IPS-18c (cell line): ENCODE results near the gene ALKBH7.
"Not testable (repeated sequence)": the region's sequence is repeated elsewhere in the genome, so short reads cannot be mapped to it uniquely, and the experiment has no call there.

Experiments
- H3K4me3 ChIP-seq: 2 replicates; pipeline ENCODE4 v1.7.0; 2013; ENCODE audit warnings: low read depth, mild to moderate bottlenecking, low read length, moderate library complexity; ENCODE audit not compliant: insufficient read depth
- H3K9me3 ChIP-seq: one replicate; pipeline ENCODE4 v1.6.1; 2013; ENCODE audit warnings: mild to moderate bottlenecking, low read length, moderate library complexity; ENCODE audit not compliant: control insufficient read depth, insufficient read depth

The ALKBH7 gene, protein sequence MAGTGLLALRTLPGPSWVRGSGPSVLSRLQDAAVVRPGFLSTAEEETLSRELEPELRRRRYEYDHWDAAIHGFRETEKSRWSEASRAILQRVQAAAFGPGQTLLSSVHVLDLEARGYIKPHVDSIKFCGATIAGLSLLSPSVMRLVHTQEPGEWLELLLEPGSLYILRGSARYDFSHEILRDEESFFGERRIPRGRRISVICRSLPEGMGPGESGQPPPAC

DNA sequence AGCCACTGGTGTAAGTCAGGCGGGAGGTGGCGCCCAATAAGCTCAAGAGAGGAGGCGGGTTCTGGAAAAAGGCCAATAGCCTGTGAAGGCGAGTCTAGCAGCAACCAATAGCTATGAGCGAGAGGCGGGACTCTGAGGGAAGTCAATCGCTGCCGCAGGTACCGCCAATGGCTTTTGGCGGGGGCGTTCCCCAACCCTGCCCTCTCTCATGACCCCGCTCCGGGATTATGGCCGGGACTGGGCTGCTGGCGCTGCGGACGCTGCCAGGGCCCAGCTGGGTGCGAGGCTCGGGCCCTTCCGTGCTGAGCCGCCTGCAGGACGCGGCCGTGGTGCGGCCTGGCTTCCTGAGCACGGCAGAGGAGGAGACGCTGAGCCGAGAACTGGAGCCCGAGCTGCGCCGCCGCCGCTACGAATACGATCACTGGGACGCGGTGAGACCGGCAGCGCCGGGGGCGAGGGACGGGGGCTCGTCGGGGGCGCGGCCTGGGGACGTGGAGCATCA, at the start of gene ALKBH7:
ALKBH7 (plus strand) TSS at position 201 of the 502 bp plus-strand sequence; CDS start at position 228, 27 bp downstream.
- peak within 1 kb of the TSS; percentile 87 for H3K4me3 ChIP-seq

DNA sequence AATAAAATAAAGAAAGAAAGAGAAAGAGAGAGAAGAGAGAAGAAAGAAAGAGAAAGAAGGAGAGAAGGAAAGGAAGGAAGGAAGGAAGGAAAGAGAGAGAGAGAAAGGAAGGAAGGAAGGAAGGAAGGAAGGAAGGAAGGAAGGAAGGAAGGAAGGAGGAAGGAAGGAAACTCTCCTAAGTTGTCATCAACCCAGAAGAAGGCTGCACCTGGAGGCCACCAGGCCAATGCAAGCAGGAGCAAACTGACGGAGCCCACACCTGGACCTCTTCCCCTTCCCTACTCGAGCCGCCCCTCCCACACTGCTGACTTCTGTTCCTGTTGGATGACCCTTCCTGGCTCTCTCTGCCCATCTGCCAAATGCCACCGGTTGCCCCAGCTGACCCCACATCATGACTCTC, 47.8 kb upstream of the ALKBH7 start:
- peaks cover 6% of the 10 kb centered on the region for H3K9me3 ChIP-seq
- H3K4me3 ChIP-seq = no peak overlapping the region

More for the DNA sequence above, at the start of gene ALKBH7:
- H3K9me3 ChIP-seq = no peaks in the 10 kb centered on the region

DNA sequence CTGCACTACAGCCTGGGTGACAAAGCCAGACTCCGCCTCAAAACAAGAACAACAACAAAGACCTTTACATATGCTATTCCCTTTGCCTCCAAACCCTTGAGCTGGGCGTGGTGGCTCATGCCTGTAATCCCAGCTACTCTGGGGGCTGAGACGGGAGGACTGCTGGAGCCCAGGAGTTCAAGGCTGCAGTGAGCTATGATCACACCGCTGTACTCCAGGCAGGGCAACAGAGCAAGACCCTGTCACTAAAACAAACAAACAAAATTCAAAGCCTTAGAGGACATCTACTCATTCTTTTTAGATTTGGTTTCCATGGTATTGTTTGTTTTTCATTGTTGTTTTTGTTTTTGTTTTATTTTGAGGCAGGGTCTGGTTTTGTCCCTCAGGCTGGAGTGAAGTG, 47.0 kb upstream of the ALKBH7 start:
- peaks cover 6% of the 10 kb centered on the region for H3K9me3 ChIP-seq
- no peak overlapping the region for H3K4me3 ChIP-seq

DNA sequence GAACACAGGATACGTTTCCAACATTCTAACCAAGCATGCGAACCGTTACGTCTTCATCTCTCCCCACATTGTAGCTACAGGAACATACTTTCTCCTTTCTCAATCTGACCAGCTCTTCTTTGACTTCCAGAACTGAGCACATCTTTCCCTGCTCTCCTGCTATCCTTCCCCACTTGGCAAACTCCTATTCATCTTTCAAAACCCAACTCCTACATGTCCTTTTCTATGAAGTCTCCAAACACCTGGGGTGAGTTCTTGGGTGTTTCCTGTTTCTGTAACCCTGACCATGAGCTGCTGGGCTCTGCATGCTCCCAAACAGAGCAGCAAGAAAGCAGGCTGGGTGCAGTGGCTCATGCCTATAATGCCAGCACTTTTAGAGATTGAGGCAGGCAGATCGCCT, 45.8 kb upstream of the ALKBH7 start:
- no peak overlapping the region for H3K4me3 ChIP-seq

DNA sequence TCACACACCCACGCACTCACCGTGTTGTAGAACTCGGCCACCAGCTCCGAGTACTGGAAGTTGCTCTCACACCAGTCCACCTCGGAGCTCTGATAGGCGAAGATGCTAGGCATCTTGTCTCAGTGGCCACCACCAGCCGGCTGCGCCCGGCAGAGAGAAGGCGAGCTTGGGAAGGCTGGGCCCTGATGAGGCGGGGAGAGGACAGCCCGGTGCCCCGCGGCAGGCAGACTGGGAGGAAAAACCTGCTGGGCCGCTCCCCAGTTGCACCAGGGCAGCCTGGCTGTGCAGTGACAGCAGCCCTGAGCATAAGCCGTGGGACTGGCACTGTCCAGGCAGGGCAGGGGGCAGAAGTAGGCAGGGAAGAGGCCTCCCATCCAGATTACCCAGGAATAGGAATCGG, 39.2 kb upstream of the ALKBH7 start, which contains the start of gene ACER1:
ACER1 (minus strand) TSS at position 174 of the 400 bp plus-strand sequence; CDS start at position 113, 61 bp downstream.
- H3K4me3 ChIP-seq = no peak within 1 kb of the TSS
- no peaks in the 10 kb centered on the region for H3K9me3 ChIP-seq

More for the DNA sequence above, 45.8 kb upstream of the ALKBH7 start:
- peaks cover 3% of the 10 kb centered on the region for H3K9me3 ChIP-seq

DNA sequence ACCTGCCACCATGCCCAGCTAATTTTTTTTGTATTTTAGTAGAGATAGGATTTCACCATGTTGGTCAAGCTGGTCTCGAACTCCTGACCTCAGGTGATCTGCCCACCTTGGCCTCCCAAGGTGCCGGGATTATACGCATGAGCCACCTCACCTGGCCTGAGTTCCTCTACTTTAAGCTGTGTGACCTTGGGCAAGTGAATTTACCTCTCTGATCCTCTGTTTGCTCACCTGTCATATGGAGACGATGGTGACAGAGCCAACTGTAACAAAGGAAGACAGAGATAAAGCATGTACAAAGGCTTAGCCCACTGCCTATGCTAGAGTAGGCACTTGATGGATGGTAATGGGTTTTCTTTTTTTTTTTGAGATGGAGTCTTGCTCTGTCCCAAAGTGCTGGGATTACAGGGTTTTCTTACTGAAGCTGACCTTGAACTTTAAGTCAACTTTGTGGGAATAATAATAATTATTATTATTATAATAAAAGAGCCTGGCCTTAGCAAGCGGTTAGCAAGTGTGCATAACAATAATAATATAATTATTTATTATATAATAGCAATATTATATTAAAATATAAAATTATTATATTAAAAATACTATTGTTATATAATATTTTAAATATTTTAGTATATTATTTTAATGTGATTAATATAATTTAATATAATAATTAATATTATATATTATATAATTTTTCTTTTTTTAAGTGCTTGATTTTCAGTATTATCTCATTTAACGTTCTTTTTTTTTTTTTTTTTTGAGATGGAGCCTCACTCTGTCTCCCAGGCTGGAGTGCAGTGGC, 37.9 kb upstream of the ALKBH7 start:
- no peaks in the 10 kb centered on the region for H3K9me3 ChIP-seq
- H3K4me3 ChIP-seq = no peak overlapping the region

DNA sequence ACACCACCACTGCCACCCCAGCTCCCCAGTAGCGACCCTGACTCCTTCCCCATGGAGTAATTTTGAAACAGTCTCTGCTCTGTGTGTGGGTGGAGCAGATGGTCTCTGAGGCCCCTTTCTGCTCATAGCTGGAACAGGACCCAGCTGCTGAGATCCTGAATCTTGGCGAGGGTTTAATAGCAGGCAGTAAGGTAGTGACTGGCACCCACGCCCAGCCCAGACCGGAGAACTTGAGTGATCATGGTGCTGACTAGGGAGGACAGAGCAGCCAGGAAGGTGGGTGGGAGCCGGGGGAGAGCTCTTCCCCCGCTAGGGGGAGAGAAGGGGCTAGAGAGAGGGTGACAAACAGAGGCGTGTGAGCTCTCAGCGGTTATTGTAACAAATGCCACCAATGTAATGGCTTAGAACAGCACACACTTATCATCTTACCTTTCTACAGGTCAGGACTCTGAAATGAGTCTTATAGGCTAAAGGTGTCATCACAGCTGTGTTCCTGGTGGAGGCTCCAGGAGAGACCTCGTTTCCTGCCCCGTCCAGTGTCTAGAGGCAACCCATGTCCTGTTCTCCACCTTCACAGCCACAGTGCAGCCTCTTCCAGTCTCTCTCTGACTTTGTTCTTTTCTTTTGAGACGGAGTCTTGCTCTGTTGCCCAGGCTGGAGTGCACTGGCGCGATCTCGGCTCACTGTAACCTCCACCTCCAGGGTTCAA, 31.9 kb upstream of the ALKBH7 start:
- no peak overlapping the region for H3K4me3 ChIP-seq

DNA sequence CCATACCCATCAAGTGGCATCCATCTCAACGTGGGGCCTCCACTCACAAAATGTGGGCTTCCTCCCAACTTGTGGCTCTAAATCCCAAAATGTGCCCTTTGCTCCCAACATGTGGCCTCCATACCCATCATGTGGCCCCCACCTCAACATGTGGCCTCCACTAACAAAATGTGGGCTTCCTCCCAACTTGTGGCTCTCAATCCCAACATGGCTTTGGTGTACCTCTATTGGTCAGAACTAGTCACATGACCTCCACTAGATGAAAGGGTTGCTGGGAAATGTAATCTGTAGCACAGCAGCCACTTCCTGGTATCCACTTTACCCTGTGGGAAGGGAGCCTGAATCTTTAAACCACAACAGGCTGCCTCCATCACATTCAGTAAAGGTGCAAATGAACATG, 29.1 kb upstream of the ALKBH7 start:
- Histone ChIP-seq H3K4me3 (no peak overlapping the region), H3K9me3 (peaks cover 3% of the 10 kb centered on the region)

More for the DNA sequence above, 31.9 kb upstream of the ALKBH7 start:
- H3K9me3 ChIP-seq = peaks cover 3% of the 10 kb centered on the region

DNA sequence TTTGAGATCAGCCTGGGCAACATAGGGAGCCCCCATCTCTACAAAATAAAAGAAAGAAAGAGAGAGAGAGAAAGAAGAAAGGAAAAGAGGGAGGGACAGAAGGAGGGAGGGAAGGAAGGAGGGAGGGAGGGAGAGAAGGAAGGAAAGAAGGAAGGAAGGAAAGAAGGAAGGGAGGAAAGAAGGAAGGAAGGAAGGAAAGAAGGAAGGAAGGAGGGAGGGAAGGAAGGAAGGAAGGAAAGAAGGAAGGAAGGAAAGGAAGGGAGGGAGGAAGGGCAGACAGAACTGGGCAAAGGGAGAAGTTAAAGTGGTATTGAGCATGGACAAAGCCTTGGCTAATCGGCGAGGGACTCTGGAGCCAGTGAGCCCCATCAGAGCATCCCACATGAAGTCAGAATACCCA, 23.3 kb upstream of the ALKBH7 start:
- not testable (repeated sequence) for H3K4me3 ChIP-seq, H3K9me3 ChIP-seq

DNA sequence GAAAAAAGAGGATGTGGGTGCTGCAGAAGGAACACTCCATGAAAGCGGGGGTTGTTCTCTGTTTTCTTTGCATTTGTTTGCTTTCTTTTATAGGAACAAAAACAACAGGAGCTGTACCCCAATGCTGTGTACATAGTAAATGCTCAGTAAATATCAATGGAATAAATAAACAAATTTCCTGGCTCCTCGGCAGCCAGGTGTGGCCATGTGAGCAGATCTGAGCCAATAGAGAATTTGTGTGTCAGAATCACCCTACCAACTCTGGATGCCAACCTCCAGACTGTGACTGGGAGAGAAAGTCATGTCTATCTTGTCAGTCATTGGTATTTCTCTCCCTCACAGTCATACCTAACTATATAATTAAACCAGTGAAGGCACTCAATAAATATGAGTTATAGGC, 21.9 kb upstream of the ALKBH7 start:
- Histone ChIP-seq H3K9me3 (no peaks in the 10 kb centered on the region), H3K4me3 (no peak overlapping the region)

DNA sequence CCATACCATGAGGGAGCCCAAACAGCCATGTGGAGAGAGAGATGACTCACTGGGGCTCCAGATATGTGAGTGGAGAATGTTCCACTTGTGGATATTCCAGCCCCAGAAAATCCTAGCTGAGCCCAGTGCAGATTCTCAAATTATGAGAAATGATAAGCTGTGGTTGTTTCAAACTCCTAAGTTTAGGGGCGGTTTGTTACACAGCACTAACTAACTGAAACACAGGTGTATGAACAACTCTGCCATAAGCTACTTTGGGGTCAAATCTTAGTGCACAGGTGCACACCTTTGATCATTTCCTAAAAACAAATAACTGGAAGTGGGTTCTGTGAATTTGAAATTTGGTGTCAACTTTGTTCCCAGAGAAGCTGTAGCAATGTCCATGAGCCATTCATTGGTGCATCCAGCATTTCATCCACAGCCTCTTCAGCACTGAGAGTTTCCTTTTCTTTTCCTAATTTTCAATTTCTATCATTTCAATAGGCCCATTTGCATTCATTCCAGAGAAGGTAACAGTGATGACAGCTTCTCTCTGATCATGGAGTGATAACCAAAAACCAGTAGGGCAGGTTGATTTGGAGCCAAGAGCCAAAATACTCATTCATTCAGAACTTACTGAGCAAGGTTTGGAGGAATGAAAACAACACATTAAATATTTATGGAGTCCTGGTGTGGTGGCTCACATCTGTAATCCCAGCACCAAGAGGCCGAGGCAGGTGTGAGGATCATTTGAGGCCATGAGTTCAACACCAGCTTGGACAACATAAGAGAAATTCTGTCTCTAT, 20.0 kb upstream of the ALKBH7 start:
- Histone ChIP-seq H3K9me3 (no peaks in the 10 kb centered on the region), H3K4me3 (no peak overlapping the region)

DNA sequence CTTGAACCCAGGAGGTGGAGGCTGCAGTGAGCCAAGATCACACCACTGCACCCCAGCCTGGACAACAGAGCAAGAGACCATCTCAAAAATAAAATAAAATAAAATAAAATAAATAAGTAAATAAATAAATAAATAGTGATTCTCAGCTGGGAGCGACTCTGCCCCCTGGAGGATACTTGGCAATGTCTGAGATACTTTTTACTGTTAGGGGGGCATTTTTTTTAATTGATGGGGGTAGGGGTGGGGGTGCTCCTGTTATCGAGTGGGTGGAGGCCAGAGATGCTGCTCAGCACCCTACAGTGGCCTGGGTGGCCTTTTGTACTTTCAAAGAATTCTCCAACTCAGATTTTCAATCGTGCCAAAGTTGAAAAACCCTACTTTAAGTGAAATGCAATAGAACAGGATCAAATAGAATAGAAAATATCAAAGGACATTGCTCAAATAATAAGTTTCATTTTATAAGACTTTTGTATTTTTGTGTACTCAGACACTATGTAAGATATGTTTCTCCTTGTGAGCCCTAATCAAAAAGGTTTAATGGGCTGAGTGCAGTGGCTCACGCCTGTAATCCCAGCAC, 18.4 kb upstream of the ALKBH7 start:
- no peaks in the 10 kb centered on the region for H3K9me3 ChIP-seq
- no peak overlapping the region for H3K4me3 ChIP-seq

DNA sequence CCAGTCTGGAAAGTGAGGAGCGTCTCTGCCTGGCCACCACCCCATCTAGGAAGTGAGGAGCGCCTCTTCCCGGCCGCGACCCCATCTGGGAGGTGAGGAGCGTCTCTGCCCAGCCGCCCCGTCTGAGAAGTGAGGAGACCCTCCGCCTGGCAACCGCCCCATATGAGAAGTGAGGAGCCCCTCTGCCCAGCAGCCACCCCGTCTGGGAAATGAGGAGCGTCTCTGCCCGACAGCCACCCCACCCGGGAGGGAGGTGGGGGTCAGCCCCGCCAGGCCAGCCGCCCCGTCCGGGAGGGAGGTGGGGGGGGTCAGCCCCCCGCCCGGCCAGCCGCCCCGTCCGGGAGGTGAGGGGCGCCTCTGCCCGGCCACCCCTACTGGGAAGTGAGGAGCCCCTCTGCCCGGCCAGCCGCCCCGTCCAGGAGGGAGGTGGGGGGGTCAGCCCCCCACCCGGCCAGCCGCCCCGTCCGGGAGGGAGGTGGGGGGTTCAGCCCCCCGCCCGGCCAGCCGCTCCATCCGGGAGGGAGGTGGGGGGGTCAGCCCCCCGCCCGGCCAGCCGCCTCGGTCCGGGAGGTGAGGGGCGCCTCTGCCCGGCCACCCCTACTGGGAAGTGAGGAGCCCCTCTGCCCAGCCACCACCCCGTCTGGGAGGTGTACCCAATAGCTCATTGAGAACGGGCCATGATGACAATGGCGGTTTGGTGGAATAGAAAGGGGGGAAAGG, 17.1 kb upstream of the ALKBH7 start:
- not testable (repeated sequence) for H3K9me3 ChIP-seq, H3K4me3 ChIP-seq

DNA sequence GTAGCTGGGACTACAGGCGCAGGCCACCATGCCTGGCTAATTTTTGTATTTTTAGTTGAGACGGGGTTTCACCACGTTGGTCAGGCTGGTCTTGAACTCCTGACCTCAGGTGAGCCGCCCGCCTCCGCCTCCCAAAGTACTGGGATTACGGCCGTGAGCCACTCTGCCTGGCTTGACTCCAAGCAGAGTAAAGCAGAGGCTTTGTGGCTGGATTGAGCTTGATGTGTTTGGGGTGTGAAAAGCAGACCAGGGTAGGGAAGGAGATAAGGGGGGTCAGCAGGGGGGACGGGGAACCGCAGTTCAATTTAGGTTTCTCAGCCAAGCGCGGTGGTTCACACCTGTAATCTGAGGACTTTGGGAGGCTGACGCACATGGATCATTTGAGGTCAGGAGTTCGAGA, 15.4 kb upstream of the ALKBH7 start:
- H3K9me3 ChIP-seq = no peaks in the 10 kb centered on the region
- H3K4me3 ChIP-seq = no peak overlapping the region

DNA sequence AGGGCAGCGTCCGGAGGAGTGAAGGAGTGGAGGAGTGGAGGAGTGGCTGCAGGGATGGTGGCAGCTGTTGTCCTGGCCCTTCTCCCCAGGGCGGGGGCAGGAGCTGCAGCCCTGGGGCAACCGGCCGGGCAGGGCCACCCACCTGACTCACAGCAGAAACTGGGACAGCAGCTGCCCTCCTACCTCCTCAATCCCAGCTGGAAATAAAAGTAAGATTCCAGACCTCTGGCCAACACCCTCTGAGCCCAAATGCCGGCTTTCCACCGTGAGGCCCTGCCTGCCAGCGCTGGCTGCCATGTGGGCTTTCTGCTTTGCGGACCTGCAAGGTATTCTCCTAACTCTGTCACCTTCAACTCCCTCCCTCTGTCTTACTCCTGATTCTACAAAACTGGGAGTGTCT, 14.6 kb upstream of the ALKBH7 start:
- H3K9me3 ChIP-seq = no peaks in the 10 kb centered on the region
- H3K4me3 ChIP-seq = no peak overlapping the region; the same call in 1 of the 2 replicates
